ENCODE measurements around the gene MAGEL2. TPM values are rescaled to one million over a fixed set of nuclear protein-coding genes. Genes with fewer than 3 reads are reported as not detected.

MAGEL2 gene
- total RNA-seq, 1 experiment from 2014 or later = 9.2 TPM

DNA sequence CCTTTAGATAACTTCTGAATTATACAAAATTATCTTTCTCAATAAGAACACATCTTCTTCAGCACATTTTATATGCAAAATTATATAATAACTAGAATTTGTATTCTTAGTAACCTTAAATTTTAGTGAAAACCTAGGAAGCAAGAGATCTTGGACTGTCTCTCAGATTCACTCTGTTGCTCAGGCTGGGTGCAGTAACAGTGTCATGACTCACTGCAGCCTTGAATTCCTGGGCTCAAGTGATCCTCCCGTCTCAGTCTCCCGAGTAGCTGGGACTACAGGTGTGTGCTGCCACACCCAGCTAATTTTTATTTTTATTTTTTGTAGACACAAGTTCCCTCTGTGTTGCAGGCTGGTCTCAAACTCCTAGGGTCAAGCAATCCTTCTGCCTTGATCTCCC, 52.3 kb downstream of the MAGEL2 start:
- Histone ChIP-seq H2BK20ac (ENCODE audit: low read depth, low read length, poor library complexity, severe bottlenecking) (no peak overlapping the region), H3K4me1 (ENCODE audit: insufficient read depth, low read length) (no peaks in the 10 kb centered on the region), H3K18ac (ENCODE audit: insufficient read length, low read depth, low read length) (no peak overlapping the region), H2AK5ac (ENCODE audit: insufficient read length, low read length) (no peak overlapping the region), H3K9ac (ENCODE audit: extremely low read depth, insufficient read length, low read length) (no peak overlapping the region), H3K27ac (ENCODE audit: insufficient read length, low read depth, low read length) (no peak overlapping the region), H3K4ac (ENCODE audit: low read depth, low read length) (no peak overlapping the region), H4K8ac (replicated peaks; ENCODE audit: insufficient read length, low read depth, low read length) (no peak overlapping the region), H2BK120ac (ENCODE audit: low read depth, low read length, poor library complexity, severe bottlenecking) (no peak overlapping the region), H3K23me2 (ENCODE audit: insufficient read length, low read depth, low read length, poor library complexity, severe bottlenecking) (no peaks in the 10 kb centered on the region), H3K79me2 (ENCODE audit: insufficient read depth, low read length) (no peaks in the 10 kb centered on the region), H4K5ac (ENCODE audit: insufficient read length, low read depth, low read length) (no peak overlapping the region), H3K23ac (ENCODE audit: insufficient read length, low read depth, low read length) (no peak overlapping the region), H3K56ac (ENCODE audit: insufficient read length, low read depth, low read length) (no peak overlapping the region), H4K20me1 (ENCODE audit: control insufficient read depth, insufficient read depth, insufficient read length) (no peaks in the 10 kb centered on the region), H3K27me3 (ENCODE audit: insufficient read depth, low read length) (no peaks in the 10 kb centered on the region), H3K9me3 (ENCODE audit: control insufficient read depth, low read depth, low read length) (peaks cover 40% of the 10 kb centered on the region), H3K4me2 (ENCODE audit: insufficient read depth, insufficient read length, low read length) (no peak overlapping the region), H2BK5ac (ENCODE audit: insufficient read length, low read length) (no peak overlapping the region), H3K14ac (ENCODE audit: insufficient read depth, low read length) (no peak overlapping the region), H2BK12ac (ENCODE audit: insufficient read length, low read depth, low read length) (no peak overlapping the region), H2AFZ (ENCODE audit: low read length) (no peak overlapping the region), H4K91ac (ENCODE audit: insufficient read length, low read depth, low read length) (no peak overlapping the region), H3K79me1 (ENCODE audit: insufficient read depth, low read depth, low read length, poor library complexity, severe bottlenecking) (no peaks in the 10 kb centered on the region), H2BK15ac (ENCODE audit: low read depth, low read length) (no peak overlapping the region), H3T11ph (ENCODE audit: low read length) (no peak overlapping the region)
- Mint-ChIP-seq H3K27ac (no peak overlapping the region), H3K9me3 (peaks cover 57 to 59% of the 10 kb centered on the region in 2 experiments), H3K36me3 (ENCODE audit: insufficient read depth in 1 of 3, low read depth in 3 of 3) (no peaks in the 10 kb centered on the region; a peak in 1 of 7 replicates), H3K4me3 (no peak overlapping the region), H3K27me3 (ENCODE audit: low read depth) (peaks cover 2% of the 10 kb centered on the region), H3K4me1 (no peaks in the 10 kb centered on the region)
- DNase-seq = no peak
- TF ChIP-seq, protein P1, sequence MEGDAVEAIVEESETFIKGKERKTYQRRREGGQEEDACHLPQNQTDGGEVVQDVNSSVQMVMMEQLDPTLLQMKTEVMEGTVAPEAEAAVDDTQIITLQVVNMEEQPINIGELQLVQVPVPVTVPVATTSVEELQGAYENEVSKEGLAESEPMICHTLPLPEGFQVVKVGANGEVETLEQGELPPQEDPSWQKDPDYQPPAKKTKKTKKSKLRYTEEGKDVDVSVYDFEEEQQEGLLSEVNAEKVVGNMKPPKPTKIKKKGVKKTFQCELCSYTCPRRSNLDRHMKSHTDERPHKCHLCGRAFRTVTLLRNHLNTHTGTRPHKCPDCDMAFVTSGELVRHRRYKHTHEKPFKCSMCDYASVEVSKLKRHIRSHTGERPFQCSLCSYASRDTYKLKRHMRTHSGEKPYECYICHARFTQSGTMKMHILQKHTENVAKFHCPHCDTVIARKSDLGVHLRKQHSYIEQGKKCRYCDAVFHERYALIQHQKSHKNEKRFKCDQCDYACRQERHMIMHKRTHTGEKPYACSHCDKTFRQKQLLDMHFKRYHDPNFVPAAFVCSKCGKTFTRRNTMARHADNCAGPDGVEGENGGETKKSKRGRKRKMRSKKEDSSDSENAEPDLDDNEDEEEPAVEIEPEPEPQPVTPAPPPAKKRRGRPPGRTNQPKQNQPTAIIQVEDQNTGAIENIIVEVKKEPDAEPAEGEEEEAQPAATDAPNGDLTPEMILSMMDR (conservative IDR thresholded peaks at IDR 0.05) = no peak
- WGBS (ENCODE audit: extremely low coverage, insufficient read length, low lambda C conversion rate) = no CpG with 5 or more reads among the region's 2 CpGs

All from H9 (cell line).